Dedifferentiated amniotic fluid mesenchymal stem cell (primary cell): ENCODE data around the gene ST6GALNAC6.
"Not testable (repeated sequence)": the region's sequence is repeated elsewhere in the genome, so short reads cannot be mapped to it uniquely, and the experiment has no call there.

ENCODE experiments used
- DNase-seq: peaks from one replicate; pipeline ENCODE4 v3.0.0-alpha.2; 2016; ENCODE audit errors: extremely low spot score

Gene ST6GALNAC6

GRCh38 chr9:127855522-127855921, 43.9 kb downstream of the ST6GALNAC6 start:
- no peak for DNase-seq

- DNase-seq = no peak
Measured at GRCh38 chr9:127854960-127855359, 44.4 kb downstream of the ST6GALNAC6 start.

DNA sequence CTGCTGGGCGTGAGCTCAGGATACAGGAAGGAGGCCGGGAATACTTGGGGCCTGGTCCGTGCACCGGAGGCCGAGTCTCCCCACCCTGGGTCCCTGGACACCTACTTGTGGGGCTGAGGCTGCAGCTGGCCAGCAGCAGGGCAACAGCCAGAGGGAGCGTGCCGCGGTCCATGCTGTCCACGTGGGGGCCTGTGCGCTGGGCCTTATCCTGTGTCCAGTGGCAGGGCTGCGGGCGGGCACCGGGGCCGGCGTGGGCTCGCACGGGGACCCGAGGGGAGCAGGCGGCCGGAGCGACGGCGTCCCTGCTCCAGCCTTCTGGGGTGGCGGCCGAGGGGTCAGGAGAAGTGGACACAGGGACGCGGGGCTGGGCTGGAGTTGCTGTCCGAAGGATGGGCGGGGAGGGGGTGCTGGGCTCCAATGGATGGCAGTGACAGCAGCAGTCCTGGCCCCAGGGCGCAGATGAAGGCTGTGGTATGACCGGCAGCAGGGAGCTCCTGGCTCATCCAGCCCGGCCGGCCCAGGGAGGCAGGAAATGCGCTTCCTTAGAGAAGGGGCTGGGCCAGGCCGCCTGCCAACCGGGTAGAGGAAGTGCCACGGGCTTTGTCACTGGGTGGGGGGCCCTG, 45.1 kb downstream of the ST6GALNAC6 start, which contains the start of gene ENG:
TSS of gene ENG (minus strand) at position 475 of the 623 bp plus-strand sequence. CDS start at position 172, 303 bp downstream.
- peak; percentile 37 for DNase-seq

- DNase-seq = no peak
Measured at GRCh38 chr9:127853312-127854183, 45.9 kb downstream of the ST6GALNAC6 start.

GRCh38 chr9:127852829-127853228, 46.6 kb downstream of the ST6GALNAC6 start:
- no peak for DNase-seq

GRCh38 chr9:127850286-127850830, 49.0 kb downstream of the ST6GALNAC6 start:
- DNase-seq = no peak

GRCh38 chr9:127848756-127849504, 50.5 kb downstream of the ST6GALNAC6 start:
- DNase-seq = no peak

DNA sequence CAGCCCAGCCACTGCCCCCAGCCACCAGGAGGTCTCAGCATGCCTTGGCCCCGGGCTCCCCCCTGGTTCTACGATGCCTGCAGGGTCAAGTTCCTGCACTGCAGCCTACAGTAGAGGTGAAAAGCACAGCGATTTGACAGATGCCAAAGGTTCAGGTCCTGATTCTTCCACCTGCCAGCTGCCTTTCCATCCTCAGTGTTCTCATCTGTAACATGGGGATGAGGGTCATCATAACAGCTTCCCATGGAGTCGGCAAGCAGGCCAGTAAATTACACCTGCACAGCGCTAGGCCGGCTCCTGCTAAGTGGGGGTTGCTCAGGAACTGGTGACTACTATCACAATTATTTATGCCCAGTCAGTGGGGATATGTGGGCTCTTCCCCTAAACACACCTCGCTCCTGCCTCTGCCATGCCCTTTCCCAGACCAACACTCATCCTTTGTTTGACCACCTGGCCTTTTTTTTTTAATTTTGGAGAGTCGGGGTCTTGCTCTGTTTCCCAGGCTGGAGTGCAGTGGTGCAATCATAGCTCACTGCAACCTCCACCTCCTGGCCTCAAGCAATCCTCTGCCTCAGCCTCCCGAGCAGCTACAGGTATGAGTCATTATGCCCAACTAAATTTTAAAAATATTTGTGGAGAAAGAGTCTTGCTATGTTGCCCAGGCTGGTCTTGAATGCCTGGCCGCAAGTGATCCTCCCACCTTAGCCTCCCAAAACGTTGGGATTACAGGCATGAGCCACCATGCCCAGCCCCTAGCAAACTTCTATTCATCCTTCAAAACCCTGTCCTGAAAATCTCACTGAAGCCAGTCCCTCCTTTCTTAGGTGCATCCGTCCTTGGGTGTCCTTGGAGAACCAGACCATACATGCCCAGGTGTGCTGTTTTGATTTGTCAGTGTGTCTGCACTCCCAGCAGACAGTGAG, 51.3 kb downstream of the ST6GALNAC6 start:
- DNase-seq = no peak

DNA sequence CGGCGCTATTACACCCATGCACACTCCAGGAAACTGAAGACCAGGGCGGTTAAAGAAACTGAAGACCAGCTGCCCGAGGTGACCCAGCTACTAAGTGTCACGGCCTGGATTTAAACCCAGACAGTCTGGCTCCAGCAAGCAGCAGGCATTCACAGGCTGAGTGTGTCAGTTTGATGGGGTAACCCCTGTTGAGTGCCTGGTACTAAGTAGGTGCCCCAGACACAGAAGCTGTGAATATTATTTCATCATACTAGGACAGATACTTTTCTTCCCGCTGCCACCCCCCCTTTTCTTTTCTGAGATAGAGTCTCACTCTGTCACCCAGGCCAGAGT, 52.3 kb downstream of the ST6GALNAC6 start:
- DNase-seq = no peak

- no peak for DNase-seq
Measured at GRCh38 chr9:127846443-127847177, 52.8 kb downstream of the ST6GALNAC6 start.

- not testable (repeated sequence) for DNase-seq
Measured at GRCh38 chr9:127845619-127846018, 53.8 kb downstream of the ST6GALNAC6 start.

GRCh38 chr9:127844821-127845359, 54.5 kb downstream of the ST6GALNAC6 start:
- DNase-seq = no peak

GRCh38 chr9:127841087-127841835, 58.1 kb downstream of the ST6GALNAC6 start:
- no peak for DNase-seq

GRCh38 chr9:127838375-127839078, 60.9 kb downstream of the ST6GALNAC6 start:
- DNase-seq = peak; percentile 72

DNA sequence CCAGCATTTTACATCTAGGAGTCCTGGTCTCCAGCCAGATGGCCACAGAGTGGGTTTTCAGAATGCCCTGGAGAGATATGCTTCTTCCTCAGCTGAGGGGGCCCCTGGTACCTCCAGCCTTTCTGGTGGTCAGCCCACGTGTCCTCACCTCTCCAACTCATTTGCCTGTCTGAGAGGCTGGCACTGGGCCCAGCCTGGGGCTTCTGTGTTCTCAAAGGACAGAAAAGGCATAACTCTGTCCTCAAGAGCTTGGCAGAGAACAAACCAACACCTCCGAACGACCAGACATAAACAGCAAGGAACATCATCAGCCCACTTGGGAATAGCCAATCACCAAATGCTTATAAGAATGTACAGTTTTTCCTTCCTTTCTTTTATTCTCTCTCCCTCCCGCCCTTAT, 62.1 kb downstream of the ST6GALNAC6 start:
- no peak for DNase-seq

DNA sequence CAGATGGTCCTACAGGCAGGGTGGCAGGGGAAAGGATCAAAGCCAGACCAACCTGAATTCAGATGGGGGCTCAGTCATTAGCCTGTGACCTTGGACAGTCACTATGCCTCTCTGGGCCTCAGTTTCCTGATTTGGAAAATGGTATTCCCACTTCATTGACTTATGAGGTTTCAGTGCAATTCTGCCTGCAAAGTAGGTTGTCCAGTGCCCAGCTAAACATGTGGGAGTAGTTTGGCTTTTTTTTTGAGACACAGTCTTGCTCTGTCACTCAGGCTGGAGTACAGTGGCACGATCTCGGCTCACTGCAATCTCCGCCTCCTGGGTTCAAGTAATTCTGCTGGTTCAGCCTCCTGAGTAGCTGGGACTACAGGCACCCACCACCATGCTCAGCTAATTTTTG, 62.8 kb downstream of the ST6GALNAC6 start:
- DNase-seq = not testable (repeated sequence)

DNA sequence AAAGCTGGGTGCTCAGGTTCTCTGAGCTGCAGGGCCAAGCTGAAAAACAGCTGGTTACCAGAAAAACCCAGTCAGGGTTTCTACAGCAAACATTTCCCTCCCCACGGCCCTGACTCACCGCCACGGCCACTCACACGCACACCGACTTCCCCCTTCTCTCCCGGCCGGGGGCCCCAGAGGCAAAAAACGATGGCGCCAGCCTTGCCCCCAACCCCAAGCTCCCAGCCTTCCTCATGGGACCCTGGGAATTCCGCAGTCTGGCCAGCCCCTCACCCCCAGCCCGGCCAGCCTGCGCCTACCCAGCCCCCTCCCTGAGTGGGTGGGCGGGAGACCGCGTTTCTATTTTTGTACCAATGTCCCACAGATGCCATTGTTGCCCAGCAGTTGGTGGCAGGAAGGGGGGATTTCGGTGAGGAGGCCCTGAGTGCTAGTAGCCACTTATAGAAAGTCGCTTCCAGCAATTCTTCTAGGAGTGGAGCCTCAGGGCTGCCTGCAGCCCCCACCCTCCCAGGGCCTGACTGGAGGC, 63.3 kb downstream of the ST6GALNAC6 start:
- DNase-seq = peak; percentile 77
